HL-60/S4 treated with retinoic acid at 250 ng/mL for 4 days and 3 days (cell line): ENCODE data around the gene MAP7D1.
"Not testable (repeated sequence)": the region's sequence is repeated elsewhere in the genome, so short reads cannot be mapped to it uniquely, and the experiment has no call there.

Experiments
- in situ Hi-C: fragments of 300-500 bp; cut with MboI; formaldehyde crosslinking; loops from 2 replicates; pipeline ENCODE4 v1.7.0; 2022; ENCODE audit warnings: low sequenced_read_pairs

The MAP7D1 gene

DNA sequence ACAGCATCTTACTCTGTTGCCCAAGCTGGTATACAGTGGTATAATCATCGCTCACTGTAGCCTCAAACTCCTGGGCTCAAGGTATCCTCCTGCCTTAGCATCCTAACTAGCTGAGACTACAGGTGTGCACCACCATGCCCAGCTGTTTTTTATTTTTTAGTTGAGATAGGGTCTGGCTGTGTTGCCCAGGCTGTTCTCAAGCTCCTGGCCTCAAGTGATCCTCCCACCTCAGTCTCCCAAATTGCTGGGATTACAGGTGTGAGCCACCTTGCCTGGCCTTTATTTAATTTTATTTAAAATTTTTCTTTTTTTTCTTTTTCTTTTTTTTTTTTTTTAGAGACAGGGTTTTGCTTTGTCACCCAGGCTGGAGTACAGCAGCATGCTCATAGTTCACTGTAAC, 9.2 kb downstream of the MAP7D1 start:
- in situ Hi-C loops, result no loop called here

GRCh38 chr1:36166136-36166535, 10.2 kb downstream of the MAP7D1 start:
- in situ Hi-C loops, result no loop called here

- in situ Hi-C loops, result no loop called here
Measured at GRCh38 chr1:36166938-36167905, 11.3 kb downstream of the MAP7D1 start.

DNA sequence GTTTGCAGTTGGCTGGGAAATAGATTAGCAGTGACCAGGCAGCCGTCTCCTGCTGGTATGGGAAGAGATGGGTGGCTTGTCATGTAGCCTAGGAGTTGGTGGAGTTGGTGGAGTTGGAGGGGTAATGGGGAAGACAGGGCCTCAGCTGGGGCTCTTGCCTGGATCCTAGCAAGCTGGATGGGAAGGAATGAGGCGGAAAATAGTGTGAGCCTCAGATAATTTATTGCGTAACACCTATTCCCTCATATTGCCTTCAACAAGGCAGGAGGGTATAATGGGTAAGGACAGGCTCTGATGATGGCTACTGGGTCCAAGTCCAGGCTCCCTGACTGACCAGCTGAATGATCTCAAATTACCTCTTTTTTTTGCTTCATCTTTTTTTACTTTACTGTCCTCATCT, 12.6 kb downstream of the MAP7D1 start:
- in situ Hi-C loops, result no loop called here

GRCh38 chr1:36170643-36171412, 14.9 kb downstream of the MAP7D1 start:
- in situ Hi-C loops, result no loop called here

GRCh38 chr1:36172017-36172747, 16.2 kb downstream of the MAP7D1 start:
- in situ Hi-C loops, result no loop called here

DNA sequence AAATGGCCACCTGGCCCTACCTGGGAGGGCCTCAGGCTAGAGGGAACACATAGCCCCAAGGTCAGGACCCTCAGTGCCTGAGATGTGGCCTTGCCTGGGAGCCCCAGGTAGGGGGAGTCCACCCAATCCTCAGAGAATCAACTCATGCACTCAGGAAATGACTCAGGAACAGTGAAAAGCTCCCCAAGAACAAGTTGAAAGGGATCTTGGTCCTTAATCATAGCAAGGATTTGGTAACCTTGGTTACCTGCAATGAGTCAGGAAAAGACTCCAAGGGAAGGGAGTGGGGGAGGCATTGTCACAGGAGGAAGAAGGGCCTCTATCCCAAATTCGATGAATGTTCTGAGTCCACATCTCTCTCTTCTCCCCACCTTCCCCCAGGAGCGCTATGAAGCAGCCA, 17.0 kb downstream of the MAP7D1 start:
- in situ Hi-C loops, result no loop called here

DNA sequence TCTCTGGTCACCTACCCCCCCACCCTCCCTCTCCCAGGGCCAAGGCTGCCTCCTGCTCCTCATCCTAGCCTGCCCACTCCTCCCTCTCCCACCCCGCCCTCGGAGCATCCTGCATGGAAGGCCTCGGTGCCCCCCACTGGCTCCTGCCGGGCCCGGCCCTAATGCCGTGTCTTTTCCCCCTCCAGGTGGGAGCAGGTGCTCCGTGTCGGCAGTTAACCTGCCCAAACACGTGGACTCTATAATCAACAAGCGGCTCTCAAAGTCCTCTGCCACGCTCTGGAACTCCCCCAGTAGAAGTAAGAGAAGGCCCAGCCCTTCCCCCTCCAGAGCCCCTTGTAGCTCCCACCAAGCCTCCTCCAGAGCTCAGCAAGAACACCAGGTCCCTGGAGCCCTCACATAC, 18.8 kb downstream of the MAP7D1 start:
- in situ Hi-C loops, result no loop called here

DNA sequence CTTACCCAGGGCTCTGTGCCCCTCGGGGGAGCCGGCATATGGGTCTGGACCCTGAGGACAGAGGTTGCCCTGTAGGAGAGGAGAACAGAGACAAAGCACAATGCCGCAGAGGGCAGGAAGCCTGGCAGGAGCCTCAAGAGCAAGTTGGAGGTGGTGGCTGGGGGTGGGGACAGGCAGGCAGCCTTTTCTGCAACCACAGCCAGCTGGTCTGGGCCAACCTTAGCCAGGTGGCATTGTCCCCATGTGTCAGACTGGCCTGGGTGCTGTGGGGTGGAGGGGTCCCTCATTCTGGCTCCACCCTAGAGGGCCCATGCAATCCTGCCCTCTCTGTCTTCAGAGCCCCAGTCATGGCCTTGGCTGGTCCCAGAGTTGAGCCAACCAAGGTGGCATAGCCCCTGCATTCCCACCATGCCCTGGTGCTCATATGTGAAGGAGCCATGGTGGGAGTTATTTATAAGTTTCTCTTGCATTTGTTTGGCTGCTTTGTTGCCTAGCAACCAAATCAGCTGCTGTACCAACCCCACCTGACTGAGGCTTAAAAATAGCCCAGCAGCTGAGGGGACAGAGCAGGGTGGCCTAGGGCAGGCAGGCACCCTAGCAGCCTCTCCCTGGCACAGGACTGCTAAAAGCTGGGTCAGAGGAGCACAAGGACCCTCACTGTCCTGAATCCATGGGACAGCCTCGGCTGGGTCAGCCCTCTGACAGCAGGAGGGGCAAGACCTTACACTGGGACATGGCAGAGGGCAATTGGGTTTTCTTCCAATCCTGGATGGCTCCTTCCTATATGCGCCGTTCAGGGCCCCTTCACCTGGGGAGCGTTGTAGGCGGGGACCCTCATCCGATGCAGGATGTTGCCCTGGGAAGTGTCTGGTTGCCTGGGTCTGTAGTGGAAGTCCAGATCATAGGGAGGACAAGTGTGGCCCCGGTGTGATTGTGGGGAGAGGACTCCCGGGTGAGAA, 19.5 kb downstream of the MAP7D1 start:
- in situ Hi-C loops, result no loop called here

GRCh38 chr1:36176106-36176949, 20.4 kb downstream of the MAP7D1 start:
- in situ Hi-C loops, result no loop called here

GRCh38 chr1:36177589-36178431, 21.9 kb downstream of the MAP7D1 start:
- in situ Hi-C loops, result no loop called here

GRCh38 chr1:36178471-36179219, 22.7 kb downstream of the MAP7D1 start:
- in situ Hi-C loops, result no loop called here

GRCh38 chr1:36179220-36179600, 23.2 kb downstream of the MAP7D1 start:
- in situ Hi-C loops, result no loop called here

GRCh38 chr1:36182734-36183133, 26.8 kb downstream of the MAP7D1 start:
- in situ Hi-C loops, result no loop called here

- in situ Hi-C loops, result no loop called here
Measured at GRCh38 chr1:36183309-36183856, 27.4 kb downstream of the MAP7D1 start.

DNA sequence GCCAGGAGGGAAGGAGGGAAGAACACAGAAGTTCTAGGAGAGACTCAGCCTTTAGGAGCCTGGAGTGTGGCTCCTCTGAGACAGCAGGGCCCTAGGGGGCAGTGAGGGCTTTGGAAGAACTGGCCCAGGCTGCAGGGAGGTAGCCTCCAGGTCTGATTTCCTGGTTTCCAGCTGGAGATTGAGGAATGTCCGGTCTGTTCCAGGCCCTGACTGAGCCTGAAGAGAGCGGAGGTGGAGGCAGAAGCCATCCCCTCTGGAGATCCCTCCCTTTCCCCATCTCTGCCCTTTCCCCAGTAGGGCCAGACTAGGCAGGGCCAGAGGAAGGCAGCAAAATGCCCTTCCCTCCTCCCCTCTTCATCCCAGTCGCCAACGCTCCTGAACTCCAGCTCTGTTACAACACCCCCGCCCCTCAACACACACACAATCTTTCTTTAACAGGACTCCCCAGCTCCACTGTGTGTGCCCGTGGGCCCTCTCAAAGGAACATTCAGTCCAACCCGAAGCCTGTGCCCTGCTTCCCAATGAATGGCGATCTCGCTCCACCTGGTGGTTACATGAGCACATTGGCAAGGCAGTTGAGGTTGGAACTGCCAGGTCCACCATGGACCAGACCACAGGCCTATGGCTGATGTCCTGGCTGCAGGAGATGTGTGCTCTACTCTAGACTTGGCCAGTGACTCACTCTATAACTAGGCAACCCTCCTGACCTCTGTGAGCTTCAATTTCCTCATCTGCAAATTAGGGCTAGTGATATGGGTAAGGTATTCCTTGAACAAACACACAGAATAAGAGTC, 32.0 kb downstream of the MAP7D1 start:
- in situ Hi-C loops, result no loop called here

DNA sequence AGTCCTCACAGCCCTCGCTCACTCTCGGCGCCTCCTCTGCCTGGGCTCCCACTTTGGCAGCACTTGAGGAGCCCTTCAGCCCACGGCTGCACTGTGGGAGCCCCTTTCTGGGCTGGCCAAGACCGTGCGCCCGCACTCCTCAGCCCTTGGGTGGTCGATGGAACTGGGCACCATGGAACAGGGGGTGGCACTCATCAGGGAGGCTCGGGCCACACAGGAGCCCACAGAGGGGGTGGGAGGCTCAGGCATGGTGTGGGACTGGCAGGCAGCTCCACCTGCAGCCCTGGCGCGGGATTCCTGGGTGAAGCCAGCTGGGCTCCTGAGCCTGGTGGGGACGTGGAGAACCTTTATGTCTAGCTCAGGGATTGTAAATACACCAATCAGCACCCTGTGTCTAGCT, 40.8 kb downstream of the MAP7D1 start:
- in situ Hi-C loops, result not testable (repeated sequence)
